Heart left ventricle (tissue), 13 donors: Measurements from ENCODE around the gene FCRL6.

ENCODE experiments used
- CTCF ChIP-seq, 12 donors: fragments of 200-600 bp; sonication (generic) in 4 of 12; IDR thresholded peaks; one replicate each; pipeline versions ENCODE4 v1.5.0 to v1.8.0; 2018 to 2022; ENCODE audit warnings: antibody characterized with exemption in 12 of 12, mild to moderate bottlenecking in 5 of 12
- POLR2A ChIP-seq, 2 donors: fragments of 450-650 bp; IDR thresholded peaks; one replicate each; pipeline ENCODE4 v1.6.1; 2017; ENCODE audit warnings: antibody characterized with exemption in 2 of 2, mild to moderate bottlenecking in 2 of 2, moderate library complexity in 2 of 2
- donor health status: ischemic (EF 13 %, LVEDD 7.1; RV severe dilation, severe dysfunction).
- donor health status: DM: no; HTN: yes; CAD: no.
- donor health status: DM: no; HTN: no; CAD: no.
- donor health status: ischemic (EF 25% LVEDD 6.9; RV normal size, moderate dysfunction).
- donor health status: ischemic (EF 25% LVEDD 5.7; RV mildly dilated, moderate dysfunction).
- donor health status: ischemic (EF 35%, LVEDD 5.7; RV mildly dilated, moderate dysfunction).
- donor health status: nonischemic (EF 11% LVEDD 7.7; RV severe dilation, severe dysfunction).
- donor health status: DM: yes; HTN: yes; CAD: no.
- donor health status: PGD.
- donor health status: ischemic (EF 29% LVEDD 5.4; RV normal size, mild dysfunction).
- donor health status: nonischemic (EF 23%, LVEDD 6.1; RV moderate dilation, normal function).

GRCh38 chr1:159756397-159756796 lies 45.8 kb upstream of the FCRL6 start:
- no peak for TF ChIP-seq CTCF (IDR thresholded peaks at IDR 0.05)
- no peak for TF ChIP-seq POLR2A (IDR thresholded peaks at IDR 0.05)
